Amniotic stem cell (primary cell): ENCODE measurements around the gene TFAP2E.
"Not testable (repeated sequence)": the region's sequence is repeated elsewhere in the genome, so short reads cannot be mapped to it uniquely, and the experiment has no call there.

Experiments used
- DNase-seq: peaks from one replicate; lab custom pipeline; 2025; lab: John Stamatoyannopoulos, UW

Gene TFAP2E

DNA sequence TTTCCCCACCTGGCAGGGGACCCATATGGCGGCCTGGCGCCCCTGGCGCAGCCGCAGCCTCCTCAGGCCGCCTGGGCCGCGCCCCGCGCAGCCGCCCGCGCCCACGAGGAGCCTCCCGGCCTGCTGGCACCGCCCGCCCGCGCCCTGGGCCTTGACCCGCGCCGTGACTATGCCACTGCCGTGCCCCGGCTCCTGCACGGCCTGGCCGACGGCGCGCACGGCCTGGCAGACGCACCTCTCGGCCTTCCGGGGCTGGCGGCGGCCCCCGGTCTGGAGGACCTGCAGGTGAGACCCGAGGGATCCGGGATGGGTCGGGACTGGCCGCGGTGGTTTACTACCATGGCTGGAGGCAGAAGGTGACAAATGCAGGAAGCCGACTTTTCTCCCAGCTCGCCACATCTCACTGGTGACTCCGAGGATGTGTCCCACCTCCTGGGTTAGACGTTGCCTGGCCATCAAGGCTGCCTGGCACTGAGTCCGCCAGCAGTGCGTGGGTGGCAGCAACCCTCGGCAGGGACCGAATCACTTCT is 1.1 kb downstream of the TFAP2E start:
- no peak for DNase-seq

DNA sequence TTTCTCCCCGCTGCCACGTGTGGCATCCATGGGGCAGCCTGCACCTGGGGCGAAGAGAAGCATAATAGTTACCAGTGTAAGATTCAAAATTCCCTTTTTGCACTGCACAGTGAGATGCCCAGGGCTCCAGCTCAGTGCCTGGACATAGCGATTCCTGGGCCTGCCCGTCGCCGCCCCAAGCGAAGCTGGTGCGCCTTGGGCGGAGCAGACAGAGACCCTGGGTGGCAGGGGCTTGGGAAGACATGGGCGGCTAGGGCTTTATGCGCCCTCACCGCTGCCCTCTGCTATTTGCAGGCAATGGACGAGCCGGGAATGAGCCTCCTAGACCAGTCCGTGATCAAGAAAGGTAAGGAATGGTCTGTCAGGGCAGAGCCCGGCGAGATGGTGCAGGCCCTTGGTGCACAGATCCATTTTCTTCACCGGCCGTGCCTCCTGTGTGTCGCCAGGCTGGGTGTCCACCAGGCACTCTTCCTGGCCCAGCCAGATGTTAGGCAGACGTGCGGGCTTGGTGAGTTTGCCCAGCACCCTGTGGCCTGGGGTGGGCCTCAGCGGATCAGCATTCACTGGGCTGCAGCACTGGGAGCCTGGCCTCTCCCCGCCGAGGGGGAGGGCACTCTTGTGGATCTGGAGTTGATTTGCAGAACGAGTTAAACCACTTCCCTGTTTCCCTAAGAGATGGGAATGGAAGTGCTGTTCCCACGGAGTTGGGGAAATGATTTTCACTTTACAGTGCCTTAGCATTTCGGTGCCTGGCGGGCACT is 1.7 kb downstream of the TFAP2E start:
- DNase-seq: no peak

GRCh38 chr1:35575416-35575958 is 2.4 kb downstream of the TFAP2E start:
- no peak for DNase-seq

DNA sequence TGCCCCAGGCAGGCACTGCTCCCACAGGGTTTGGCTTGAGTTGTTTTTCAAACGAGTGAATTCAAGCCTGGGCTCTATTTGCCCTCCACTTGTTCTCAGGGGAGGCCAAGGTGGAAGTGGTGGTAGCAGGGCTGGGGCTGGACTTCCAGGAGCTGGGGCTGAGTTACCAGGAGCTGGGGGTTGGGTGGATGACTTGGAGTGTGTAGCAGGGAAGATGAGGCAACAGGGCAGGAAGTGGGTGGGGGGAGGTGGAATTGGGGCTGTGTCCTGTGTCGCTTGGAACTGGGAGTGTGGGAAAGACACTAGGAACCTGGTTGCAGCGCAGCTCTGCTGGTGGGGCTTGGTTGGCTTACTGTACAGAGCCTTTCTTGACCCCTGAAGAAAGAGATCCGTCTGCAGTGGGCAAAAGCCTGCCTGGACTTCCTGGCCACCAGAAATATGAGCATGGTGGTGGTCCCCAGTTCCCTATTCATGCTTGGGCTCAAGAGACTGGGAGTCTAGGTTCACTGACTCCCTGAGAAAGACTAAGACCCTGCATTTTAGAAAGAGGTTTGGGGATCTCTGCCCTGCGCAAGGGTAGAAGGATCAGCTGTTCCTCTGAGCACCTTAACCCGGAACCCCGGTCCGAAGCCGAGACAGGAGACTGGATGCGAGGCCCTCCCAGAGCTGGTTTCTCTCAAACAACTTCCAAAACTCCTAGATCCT is 3.1 kb downstream of the TFAP2E start:
- DNase-seq: no peak

DNA sequence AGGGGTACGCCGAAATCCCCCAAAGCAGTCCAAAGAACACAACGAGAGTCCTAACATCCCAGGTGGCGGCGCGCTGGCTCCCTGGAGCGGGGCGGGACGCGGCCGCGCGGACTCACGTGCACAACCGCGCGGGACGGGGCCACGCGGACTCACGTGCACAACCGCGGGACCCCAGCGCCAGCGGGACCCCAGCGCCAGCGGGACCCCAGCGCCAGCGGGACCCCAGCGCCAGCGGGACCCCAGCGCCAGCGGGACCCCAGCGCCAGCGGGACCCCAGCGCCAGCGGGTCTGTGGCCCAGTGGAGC is 3.6 kb downstream of the TFAP2E start:
- not testable (repeated sequence) for DNase-seq

- no peak for DNase-seq
These were observed 4.2 kb downstream of the TFAP2E start for GRCh38 chr1:35577071-35577998.

DNA sequence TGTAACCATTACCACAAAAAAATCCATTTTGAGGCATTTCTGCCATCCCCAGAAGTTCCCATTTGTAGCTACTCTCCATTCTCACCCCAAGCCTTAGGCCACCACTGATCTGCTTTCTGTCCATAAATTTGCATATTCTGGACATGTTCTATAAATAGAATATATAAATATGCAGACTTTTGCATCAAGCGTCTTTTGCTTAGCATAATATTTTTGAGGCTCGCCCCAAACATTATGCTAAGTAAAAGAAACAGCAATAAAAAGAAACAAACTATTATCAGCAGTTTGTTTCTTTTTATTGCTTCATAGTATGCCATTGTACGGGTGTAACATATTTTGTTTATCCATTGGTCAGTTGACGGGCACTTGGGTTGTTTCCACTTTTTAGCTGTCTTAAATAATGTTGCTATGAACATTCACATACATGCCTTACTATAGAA is 7.9 kb downstream of the TFAP2E start:
- no peak for DNase-seq

- DNase-seq: not testable (repeated sequence)
These were observed 8.5 kb downstream of the TFAP2E start for GRCh38 chr1:35581621-35582020.

DNA sequence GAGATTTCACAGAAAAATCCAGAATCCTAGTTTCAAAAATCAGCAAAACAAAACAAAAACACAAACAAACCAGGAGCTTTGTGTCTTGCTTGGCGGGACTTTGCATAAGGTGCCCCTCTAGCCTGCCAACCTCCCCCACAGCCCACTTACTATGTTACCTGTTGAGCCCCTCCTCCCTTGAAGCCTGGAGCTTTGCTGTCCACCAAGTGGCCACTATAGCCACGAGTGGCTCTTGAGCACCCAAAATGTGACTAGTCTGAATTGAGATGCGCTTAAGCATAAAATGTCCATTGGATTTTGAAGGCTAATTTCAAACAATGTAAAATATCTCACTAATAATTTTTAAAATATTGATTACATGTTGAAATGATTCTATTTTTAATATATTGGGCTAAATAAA is 12.2 kb downstream of the TFAP2E start:
- no peak for DNase-seq

- DNase-seq: not testable (repeated sequence)
These were observed 12.7 kb downstream of the TFAP2E start for GRCh38 chr1:35585805-35586204.

- no peak for DNase-seq
These were observed 13.7 kb downstream of the TFAP2E start for GRCh38 chr1:35586808-35587207.

DNA sequence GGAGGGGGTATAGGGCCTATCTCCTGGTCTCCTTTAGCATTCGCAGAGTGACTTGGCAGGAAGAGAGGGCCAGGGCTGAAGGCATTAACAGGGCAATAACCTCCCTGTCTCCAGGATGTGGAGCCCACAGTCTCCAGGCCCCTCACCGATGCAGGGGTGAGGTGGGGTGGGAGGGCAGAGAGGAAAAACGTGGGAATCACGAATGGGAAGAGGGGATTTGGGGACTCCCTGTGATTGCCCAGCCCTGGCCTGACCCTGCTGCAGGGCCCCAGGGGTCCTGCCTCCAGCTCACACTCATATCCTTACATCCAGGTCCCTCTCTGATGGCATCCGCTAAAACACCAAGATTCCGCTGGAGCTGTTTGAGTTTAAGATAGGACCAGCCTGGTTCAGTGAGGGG is 14.6 kb downstream of the TFAP2E start:
- no peak for DNase-seq

DNA sequence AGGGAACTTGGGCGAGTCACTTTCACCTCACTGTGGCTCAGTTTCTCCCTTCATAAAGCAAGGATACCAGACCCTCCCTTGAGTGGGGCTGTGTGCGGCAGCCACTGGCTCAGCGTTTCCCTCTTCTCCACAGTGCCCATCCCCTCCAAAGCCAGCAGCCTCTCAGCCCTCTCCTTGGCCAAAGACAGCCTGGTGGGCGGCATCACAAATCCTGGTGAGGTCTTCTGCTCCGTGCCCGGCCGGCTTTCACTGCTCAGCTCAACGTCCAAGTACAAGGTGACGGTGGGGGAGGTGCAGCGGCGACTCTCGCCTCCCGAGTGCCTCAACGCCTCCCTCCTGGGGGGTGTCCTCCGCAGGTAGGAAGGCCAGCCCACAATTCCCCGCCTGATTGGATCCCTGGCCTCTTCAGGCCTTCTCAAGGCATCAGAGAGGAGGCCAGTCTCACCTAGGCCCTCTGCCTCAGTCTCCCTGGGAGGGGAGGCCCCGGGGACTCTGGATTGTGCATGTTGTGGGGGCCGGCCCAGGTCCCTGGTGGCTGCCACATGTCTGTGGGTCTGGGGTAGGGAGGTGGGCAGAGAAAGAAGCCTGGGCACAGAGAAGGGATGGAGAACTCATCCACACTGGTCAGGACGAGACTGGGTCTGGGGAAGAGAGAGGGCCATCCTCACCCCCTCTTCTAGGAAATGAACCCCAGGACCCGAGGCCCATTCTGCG is 15.2 kb downstream of the TFAP2E start:
- no peak for DNase-seq

- DNase-seq: no peak
These were observed 16.7 kb downstream of the TFAP2E start for GRCh38 chr1:35589516-35590427.

GRCh38 chr1:35590476-35591040 is 17.4 kb downstream of the TFAP2E start:
- no peak for DNase-seq

DNA sequence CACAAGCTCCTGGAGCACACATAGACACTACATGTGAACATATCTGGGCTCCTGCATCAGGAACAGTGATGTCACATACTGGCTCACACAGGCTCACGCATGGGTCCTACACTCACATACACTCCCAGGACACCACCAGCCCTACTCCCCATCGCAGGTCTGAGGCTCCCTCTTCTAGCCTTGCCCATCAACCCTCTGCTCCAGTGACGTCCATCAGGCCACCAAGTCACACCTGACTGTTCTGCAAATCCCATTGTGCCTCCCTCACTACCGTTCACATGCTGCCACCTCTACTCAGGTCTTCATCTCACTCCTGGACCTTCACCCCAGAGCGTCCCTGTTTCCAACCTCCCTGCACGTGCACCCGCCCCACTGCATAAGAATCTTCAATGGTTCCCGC is 18.1 kb downstream of the TFAP2E start:
- no peak for DNase-seq

GRCh38 chr1:35592991-35593769 is 20.1 kb downstream of the TFAP2E start:
- DNase-seq: no peak

DNA sequence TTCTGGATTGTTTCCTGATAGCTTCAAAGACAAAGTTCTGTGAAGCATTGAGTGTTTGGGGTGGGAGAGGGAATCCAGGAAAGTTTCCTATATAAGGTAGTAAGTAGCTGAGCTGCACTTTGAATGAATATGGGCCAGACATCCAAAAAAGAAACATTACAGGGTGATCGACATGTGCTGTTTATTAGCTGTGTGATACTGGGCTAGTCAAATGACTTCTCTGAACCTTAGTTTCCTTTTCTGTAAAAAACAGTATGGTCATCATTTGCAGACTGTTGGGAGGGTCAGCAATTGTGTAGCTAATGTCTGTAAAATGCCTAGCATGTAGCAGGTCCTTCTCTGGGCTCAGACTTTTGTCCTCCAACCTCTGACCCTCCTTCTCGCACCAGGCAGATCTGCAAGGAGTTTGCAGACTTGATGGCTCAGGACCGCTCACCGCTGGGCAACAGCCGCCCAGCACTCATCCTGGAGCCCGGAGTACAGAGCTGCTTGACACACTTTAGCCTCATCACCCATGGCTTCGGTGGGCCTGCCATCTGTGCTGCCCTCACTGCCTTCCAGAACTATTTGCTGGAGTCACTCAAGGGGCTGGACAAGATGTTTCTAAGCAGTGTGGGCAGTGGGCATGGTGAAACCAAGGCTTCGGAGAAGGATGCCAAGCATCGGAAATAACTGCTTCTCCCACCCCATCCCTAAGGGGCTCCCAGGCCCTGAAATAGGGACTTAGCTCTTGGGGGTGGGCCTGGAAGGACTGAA is 21.1 kb downstream of the TFAP2E start:
- DNase-seq: no peak
